ENCODE data around the gene PNMA6F.
"Not testable (repeated sequence)": the region's sequence is repeated elsewhere in the genome, so short reads cannot be mapped to it uniquely, and the experiment has no call there.

The PNMA6F gene

GRCh38 chrX:153343674-153344073, 22.1 kb upstream of the PNMA6F start:
- Histone ChIP-seq H3K4me1 (no peaks in the 10 kb centered on the region), H3K27me3 (ENCODE audit: low read depth) (no peaks in the 10 kb centered on the region), H3K36me3 (replicated peaks) (peaks cover 38% of the 10 kb centered on the region), H3K4me3 (no peak overlapping the region), H3K9me3 (no peaks in the 10 kb centered on the region)
- no peak for DNase-seq (ENCODE audit: low spot score in 2 of 2)
- in situ Hi-C loops (cut with MboI; ENCODE audit: low sequenced_read_pairs), result no loop called here

DNA sequence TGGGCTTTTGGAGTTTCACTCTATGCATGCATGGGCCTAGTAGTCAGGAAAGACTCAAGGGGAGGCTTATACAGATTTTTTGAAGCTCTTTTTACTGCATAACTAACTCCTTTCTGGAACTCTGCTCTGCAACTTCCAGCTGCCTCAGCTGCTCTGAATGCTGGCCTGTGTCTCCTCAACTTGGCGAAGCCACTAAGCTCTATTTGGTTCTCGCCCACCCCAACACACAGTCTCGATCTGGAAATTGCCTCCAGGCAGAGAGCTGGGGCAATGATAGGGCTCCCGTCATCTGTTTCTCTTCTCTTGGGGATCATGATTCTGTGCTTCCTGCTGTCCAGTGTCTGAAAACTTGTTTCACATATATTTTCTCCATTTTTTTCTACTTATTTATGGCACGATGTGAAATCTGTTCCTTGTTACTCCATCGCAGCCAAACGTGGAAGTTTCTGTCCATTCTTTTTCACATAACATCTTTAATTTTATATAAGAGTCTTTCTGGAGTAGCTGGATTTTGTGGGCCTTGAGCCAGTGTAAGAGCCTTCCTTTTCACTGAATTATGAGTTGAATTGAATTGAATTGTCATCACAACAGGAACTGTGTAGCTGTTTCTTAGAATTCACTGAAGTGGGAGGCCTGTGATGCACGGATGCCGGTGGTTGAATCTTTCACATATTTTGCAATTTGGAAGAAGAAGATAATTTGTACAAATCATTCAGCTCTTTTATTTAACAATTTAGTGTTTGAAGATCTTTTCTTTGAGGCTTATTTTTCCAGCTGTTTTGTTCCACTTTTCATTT, 21.4 kb upstream of the PNMA6F start:
- Histone ChIP-seq H3K27me3 (ENCODE audit: low read depth) (no peaks in the 10 kb centered on the region), H3K4me1 (no peaks in the 10 kb centered on the region), H3K9me3 (no peaks in the 10 kb centered on the region), H3K36me3 (replicated peaks) (peaks cover 38% of the 10 kb centered on the region), H3K4me3 (no peak overlapping the region)
- no peak for DNase-seq (ENCODE audit: low spot score in 2 of 2)
- in situ Hi-C loops (cut with MboI; ENCODE audit: low sequenced_read_pairs), result no loop called here

DNA sequence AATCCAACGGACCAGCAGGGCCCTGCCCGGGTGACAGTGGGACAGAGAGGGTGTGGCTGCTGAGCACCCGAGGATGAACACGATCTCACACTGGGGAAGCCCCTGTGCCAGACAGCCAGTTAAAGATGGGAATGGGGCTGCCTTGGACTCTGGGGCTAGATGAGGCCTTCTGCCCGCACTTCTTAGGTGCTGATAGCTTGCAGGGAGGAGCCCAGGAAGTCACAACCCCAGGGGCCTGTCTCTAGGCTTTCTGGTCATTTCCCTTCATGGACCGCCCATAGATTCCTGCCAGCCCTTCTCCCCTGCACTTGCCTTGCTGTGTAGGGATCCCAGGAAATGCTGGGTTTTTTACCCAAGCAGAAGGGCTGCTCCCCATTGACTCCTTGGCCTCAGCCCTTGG, 18.5 kb upstream of the PNMA6F start:
- in situ Hi-C loops (cut with MboI; ENCODE audit: low sequenced_read_pairs), result no loop called here
- Histone ChIP-seq H3K4me3 (no peak overlapping the region), H3K27me3 (ENCODE audit: low read depth) (no peaks in the 10 kb centered on the region), H3K36me3 (replicated peaks) (peaks cover 30% of the 10 kb centered on the region), H3K4me1 (no peaks in the 10 kb centered on the region), H3K9me3 (no peaks in the 10 kb centered on the region)
- DNase-seq (ENCODE audit: low spot score in 2 of 2), result no peak

GRCh38 chrX:153339662-153340061, 18.1 kb upstream of the PNMA6F start:
- no peaks in the 10 kb centered on the region for H3K4me1 ChIP-seq
- DNase-seq (ENCODE audit: low spot score in 2 of 2), result no peak
- no peaks in the 10 kb centered on the region for H3K27me3 ChIP-seq (ENCODE audit: low read depth)
- H3K4me3 ChIP-seq, result no peak overlapping the region
- in situ Hi-C loops (cut with MboI; ENCODE audit: low sequenced_read_pairs), result no loop called here
- no peaks in the 10 kb centered on the region for H3K9me3 ChIP-seq
- H3K36me3 ChIP-seq (replicated peaks), result peaks cover 28% of the 10 kb centered on the region

DNA sequence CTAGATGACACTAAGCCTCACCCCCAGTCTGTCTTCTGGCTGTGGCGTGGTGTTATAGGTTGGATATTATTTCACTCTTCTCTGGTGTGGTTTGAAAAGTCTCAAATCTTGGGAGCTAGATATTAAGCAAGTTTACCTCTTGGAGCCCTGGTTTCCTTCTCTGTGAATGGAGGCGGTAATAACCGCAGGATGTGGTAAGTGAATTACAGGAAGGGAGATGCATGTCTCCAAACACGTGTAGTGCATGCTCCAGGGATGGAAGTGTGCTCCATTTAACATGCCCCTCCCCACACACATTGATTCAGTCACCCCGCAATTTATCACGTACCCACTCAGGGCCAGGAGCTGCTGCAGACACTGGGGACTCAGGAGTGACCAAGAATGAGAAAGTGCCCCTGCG, 17.3 kb upstream of the PNMA6F start:
- no peaks in the 10 kb centered on the region for H3K9me3 ChIP-seq
- in situ Hi-C loops (cut with MboI; ENCODE audit: low sequenced_read_pairs), result no loop called here
- peaks cover 24% of the 10 kb centered on the region for H3K36me3 ChIP-seq (replicated peaks)
- no peak for DNase-seq (ENCODE audit: low spot score in 2 of 2)
- no peak overlapping the region for H3K4me3 ChIP-seq
- no peaks in the 10 kb centered on the region for H3K4me1 ChIP-seq
- no peaks in the 10 kb centered on the region for H3K27me3 ChIP-seq (ENCODE audit: low read depth)

- Histone ChIP-seq H3K27me3 (ENCODE audit: low read depth) (no peaks in the 10 kb centered on the region), H3K9me3 (no peaks in the 10 kb centered on the region), H3K36me3 (replicated peaks) (peaks cover 24% of the 10 kb centered on the region), H3K4me3 (no peak overlapping the region), H3K4me1 (peaks cover 7% of the 10 kb centered on the region)
- no peak for DNase-seq (ENCODE audit: low spot score in 2 of 2)
- in situ Hi-C loops (cut with MboI; ENCODE audit: low sequenced_read_pairs), result no loop called here
Observed at GRCh38 chrX:153336988-153337387, 15.4 kb upstream of the PNMA6F start.

GRCh38 chrX:153336121-153336894, 14.7 kb upstream of the PNMA6F start:
- in situ Hi-C loops (cut with MboI; ENCODE audit: low sequenced_read_pairs), result no loop called here
- Histone ChIP-seq H3K4me3 (no peak overlapping the region), H3K36me3 (replicated peaks) (peaks cover 24% of the 10 kb centered on the region), H3K9me3 (no peaks in the 10 kb centered on the region), H3K27me3 (ENCODE audit: low read depth) (no peaks in the 10 kb centered on the region), H3K4me1 (peaks cover 7% of the 10 kb centered on the region)
- no peak for DNase-seq (ENCODE audit: low spot score in 2 of 2)

DNA sequence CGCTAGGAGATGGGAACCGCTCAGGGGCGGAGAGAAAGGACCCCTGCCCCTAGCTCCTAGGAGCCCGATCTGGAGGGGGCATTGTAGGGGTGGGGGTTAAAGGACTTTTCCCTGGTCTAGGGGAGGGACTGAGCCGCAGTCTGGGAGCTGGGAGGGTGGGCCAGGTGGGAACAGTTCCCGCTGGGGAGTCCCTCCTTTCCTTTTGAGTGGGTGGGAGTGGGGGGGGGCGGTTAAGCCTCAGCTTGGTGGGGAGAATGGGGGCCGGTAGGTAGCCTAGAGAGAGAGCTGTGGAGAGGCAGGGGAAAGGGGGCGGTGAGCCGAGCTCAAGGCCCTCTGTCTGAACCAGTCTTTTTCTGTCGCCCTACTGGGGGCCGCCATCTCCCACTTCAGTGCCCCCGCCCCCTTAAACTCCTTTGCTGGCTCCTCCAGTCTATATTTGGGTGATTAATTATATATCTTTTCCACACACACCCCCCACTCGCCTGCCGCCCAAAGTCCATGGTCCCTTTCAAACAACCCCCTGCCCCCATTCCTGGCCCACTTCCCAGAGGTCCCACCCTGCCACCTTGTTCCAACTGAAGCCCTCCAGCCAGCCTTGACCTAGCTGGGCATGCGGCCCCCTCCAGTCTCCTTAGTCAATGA, 13.2 kb upstream of the PNMA6F start:
- peaks cover 8% of the 10 kb centered on the region; the same call in 1 of the 2 replicates for H3K27me3 ChIP-seq (ENCODE audit: low read depth)
- H3K4me3 ChIP-seq, result peak overlapping the region; percentile 78
- H3K36me3 ChIP-seq (replicated peaks), result peaks cover 24% of the 10 kb centered on the region
- H3K4me1 ChIP-seq, result peaks cover 7% of the 10 kb centered on the region
- DNase-seq (ENCODE audit: low spot score in 2 of 2), result no peak
- in situ Hi-C loops (cut with MboI; ENCODE audit: low sequenced_read_pairs), result no loop called here
- H3K9me3 ChIP-seq, result no peaks in the 10 kb centered on the region

DNA sequence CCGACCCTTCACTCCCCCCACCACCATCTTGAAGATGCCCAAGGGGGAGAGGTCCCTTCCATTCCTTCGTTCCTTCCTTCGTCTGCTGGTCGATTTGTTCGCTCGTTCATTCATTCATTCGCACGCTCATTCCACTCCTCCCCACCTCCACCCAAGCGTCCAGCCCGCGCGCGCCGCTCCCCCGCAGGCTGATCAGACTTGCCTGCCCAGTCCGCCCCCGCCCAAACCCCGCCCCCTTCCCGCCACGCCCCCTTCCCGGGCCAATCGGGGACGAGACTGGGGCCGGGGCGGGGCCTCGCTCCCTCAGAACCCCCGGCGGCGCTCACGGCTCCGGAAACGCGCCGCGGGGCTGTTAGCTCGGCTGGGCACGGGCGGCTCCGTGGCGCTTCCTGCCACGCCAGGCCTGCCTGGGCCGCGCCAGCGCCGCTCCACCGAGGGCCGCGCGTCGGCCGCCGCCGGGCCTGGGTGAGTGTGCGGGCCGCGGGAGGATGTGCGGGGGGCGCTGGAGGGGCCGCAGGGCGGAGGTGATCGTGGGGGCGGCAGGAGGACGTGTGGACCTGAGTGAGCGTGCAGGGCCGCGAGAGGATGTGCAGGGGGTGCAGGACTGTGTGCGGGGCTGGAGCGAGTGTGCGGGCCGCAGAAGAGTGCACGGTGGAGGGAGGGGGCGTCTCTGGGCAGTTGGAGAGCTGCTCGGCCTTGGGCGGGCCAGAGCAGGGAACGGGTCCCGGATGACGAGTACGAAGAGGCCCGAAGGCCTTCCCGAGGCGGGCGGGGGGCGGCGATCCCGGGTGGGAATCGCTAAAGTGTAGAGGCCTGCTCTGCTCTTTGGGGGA, 12.5 kb upstream of the PNMA6F start, which contains the start of gene ZNF275:
TSS of gene ZNF275 (plus strand) at position 333 of the 833 bp plus-strand sequence. CDS start 2,527 bp downstream, outside the sequence.
- Histone ChIP-seq H3K36me3 (replicated peaks) (peaks cover 22% of the 10 kb centered on the region), H3K4me3 (peak within 1 kb of the TSS; percentile 78), H3K9me3 (no peaks in the 10 kb centered on the region), H3K27me3 (ENCODE audit: low read depth) (peaks cover 11% of the 10 kb centered on the region; the same call in 1 of the 2 replicates), H3K4me1 (peaks cover 7% of the 10 kb centered on the region)
- in situ Hi-C loops (cut with MboI; ENCODE audit: low sequenced_read_pairs), result no loop called here
- DNase-seq (ENCODE audit: low spot score in 2 of 2), result peak; percentile 69 to 90

GRCh38 chrX:153333266-153333665, 11.7 kb upstream of the PNMA6F start:
- peaks cover 13% of the 10 kb centered on the region; the same call in 1 of the 2 replicates for H3K27me3 ChIP-seq (ENCODE audit: low read depth)
- no peaks in the 10 kb centered on the region for H3K9me3 ChIP-seq
- in situ Hi-C loops (cut with MboI; ENCODE audit: low sequenced_read_pairs), result no loop called here
- H3K36me3 ChIP-seq (replicated peaks), result peaks cover 14% of the 10 kb centered on the region
- H3K4me1 ChIP-seq, result peaks cover 7% of the 10 kb centered on the region
- H3K4me3 ChIP-seq, result peak overlapping the region; percentile 34
- no peak for DNase-seq (ENCODE audit: low spot score in 2 of 2)

- in situ Hi-C loops (cut with MboI; ENCODE audit: low sequenced_read_pairs), result no loop called here
- Histone ChIP-seq H3K4me3 (no peak overlapping the region), H3K9me3 (no peaks in the 10 kb centered on the region), H3K27me3 (ENCODE audit: low read depth) (peaks cover 28% of the 10 kb centered on the region), H3K36me3 (replicated peaks) (no peaks in the 10 kb centered on the region), H3K4me1 (no peaks in the 10 kb centered on the region)
- no peak for DNase-seq (ENCODE audit: low spot score in 2 of 2)
Observed at GRCh38 chrX:153327561-153327960, 6.0 kb upstream of the PNMA6F start.

GRCh38 chrX:153320555-153321184, 897 bp downstream of the PNMA6F start:
- DNase-seq (ENCODE audit: low spot score in 2 of 2), result no peak
- H3K9me3 ChIP-seq, result no peaks in the 10 kb centered on the region
- in situ Hi-C loops (cut with MboI; ENCODE audit: low sequenced_read_pairs), result no loop called here
- H3K36me3 ChIP-seq (replicated peaks), result no peaks in the 10 kb centered on the region
- peaks cover 23% of the 10 kb centered on the region for H3K27me3 ChIP-seq (ENCODE audit: low read depth)
- H3K4me1 ChIP-seq, result no peaks in the 10 kb centered on the region
- H3K4me3 ChIP-seq, result no peak overlapping the region

DNA sequence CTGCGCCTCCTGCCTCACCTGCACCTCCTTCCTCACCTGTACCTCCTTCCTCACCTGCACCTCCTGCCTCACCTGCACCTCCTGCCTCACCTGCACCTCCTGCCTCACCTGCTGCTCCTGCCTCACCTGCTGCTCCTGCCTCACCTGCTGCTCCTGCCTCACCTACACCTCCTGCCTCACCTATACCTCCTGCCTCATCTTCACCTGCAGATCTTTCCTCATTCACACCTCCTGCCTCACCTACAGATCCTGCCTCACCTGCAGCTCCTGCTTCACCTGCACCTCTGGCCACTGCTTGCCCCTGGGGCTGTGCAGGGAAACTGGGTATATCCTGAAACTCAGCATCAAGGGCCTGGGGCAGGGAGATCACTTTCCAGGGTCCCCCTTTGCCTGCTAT, 1.5 kb downstream of the PNMA6F start:
- H3K4me1 ChIP-seq; in situ Hi-C loops (cut with MboI; ENCODE audit: low sequenced_read_pairs); H3K36me3 ChIP-seq (replicated peaks); DNase-seq (ENCODE audit: low spot score in 2 of 2); H3K4me3 ChIP-seq; H3K9me3 ChIP-seq: not testable (repeated sequence)
- H3K27me3 ChIP-seq (ENCODE audit: low read depth), result peaks cover 23% of the 10 kb centered on the region

Measured in HAP-1 (cell line).